Measurements from ENCODE around the gene PRSS16. TPM values are rescaled to one million over a fixed set of nuclear protein-coding genes. Genes with fewer than 3 reads are reported as not detected.
"Not testable (repeated sequence)": the region's sequence is repeated elsewhere in the genome, so short reads cannot be mapped to it uniquely, and the experiment has no call there.

PRSS16 gene
- total RNA-seq, 1 donor from 2014 or later = not detected

DNA sequence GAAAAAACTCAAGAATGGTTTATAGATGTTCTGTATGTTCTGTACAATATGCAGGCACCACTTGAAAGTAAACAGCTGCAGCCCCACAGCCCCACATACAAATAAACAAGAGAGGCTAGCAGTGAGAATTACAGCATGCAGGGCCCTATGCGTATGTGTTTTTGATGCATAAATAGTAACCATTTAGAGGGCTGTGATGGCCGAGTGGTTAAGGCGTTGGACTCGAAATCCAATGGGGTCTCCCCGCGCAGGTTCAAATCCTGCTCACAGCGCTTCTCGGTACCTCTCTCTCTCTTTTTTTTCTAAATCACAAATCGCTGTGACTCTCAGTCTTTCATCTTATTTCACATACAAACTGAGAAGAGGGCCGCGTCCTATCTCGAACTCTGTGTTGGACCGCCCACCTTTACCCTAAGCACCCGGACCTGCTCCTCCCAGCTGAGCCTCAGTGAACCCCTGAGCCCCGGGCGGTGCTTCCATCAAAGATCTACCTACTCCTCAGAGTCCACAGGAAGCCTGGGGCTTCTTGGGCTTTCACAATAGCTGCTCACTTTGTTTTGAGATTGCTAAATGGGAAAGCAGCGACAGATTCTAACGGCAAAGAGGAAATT is 37.7 kb upstream of the PRSS16 start:
- Mint-ChIP-seq H3K4me3 (ENCODE audit: unreplicated experiment) (no peak overlapping the region), H3K9me3 (ENCODE audit: unreplicated experiment) (no peaks in the 10 kb centered on the region), H3K27ac (ENCODE audit: unreplicated experiment) (no peak overlapping the region), H3K4me1 (ENCODE audit: unreplicated experiment) (peaks cover 11% of the 10 kb centered on the region), H3K27me3 (ENCODE audit: unreplicated experiment) (peaks cover 24% of the 10 kb centered on the region), H3K36me3 (ENCODE audit: unreplicated experiment) (no peaks in the 10 kb centered on the region)
- TF ChIP-seq, protein P1, sequence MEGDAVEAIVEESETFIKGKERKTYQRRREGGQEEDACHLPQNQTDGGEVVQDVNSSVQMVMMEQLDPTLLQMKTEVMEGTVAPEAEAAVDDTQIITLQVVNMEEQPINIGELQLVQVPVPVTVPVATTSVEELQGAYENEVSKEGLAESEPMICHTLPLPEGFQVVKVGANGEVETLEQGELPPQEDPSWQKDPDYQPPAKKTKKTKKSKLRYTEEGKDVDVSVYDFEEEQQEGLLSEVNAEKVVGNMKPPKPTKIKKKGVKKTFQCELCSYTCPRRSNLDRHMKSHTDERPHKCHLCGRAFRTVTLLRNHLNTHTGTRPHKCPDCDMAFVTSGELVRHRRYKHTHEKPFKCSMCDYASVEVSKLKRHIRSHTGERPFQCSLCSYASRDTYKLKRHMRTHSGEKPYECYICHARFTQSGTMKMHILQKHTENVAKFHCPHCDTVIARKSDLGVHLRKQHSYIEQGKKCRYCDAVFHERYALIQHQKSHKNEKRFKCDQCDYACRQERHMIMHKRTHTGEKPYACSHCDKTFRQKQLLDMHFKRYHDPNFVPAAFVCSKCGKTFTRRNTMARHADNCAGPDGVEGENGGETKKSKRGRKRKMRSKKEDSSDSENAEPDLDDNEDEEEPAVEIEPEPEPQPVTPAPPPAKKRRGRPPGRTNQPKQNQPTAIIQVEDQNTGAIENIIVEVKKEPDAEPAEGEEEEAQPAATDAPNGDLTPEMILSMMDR (IDR thresholded peaks at IDR 0.05) = no peak
- no peak for DNase-seq (ENCODE audit: extremely low spot score, unreplicated experiment)

DNA sequence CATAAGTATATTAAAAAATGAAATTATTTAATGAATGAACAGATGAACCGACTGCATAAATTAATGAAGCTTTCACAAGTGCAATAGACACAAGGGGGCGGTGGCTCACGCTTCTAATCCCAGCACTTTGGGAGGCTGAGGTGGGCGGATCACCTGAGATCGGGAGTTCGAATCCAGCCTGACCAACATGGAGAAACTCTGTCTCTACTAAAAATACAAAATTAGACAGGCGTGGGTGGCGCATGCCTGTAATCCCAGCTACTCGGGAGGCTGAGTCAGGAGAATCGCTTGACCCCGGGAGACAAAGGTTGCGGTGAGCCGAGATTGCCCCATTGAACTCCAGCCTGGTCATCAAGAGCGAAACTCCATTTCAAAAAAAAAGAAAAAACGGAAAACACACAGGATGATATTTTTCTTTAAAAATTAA is 34.4 kb upstream of the PRSS16 start:
- not testable (repeated sequence) for H3K27me3 Mint-ChIP-seq (ENCODE audit: unreplicated experiment); H3K27ac Mint-ChIP-seq (ENCODE audit: unreplicated experiment); H3K36me3 Mint-ChIP-seq (ENCODE audit: unreplicated experiment); H3K4me3 Mint-ChIP-seq (ENCODE audit: unreplicated experiment); DNase-seq (ENCODE audit: extremely low spot score, unreplicated experiment); H3K9me3 Mint-ChIP-seq (ENCODE audit: unreplicated experiment)
- H3K4me1 Mint-ChIP-seq (ENCODE audit: unreplicated experiment) = peaks cover 12% of the 10 kb centered on the region

DNA sequence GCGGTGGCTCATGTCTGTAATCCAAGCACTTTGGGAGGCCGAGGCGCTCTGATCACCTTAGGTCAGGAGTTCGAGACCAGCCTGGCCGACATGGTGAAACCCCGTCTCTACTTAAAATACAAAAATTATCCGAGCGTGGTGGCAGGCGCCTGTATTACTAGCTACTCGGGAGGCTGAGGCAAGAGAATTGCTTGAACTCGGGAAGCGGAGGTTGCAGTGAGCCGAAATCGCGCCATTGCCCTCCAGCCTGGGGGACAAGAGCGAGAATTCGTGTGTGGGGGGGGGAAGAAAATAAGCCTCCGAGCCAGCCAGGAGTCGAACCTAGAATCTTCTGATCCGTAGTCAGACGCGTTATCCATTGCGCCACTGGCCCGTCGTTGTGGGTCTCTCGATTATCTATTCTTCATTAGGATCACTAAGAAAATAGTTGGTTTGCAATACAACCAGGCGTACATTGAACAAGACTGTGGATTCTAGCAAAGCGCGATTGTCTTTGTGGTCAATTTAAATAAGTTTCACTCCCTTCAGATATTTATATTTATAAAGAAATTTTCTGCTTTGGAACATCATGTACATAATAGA is 33.9 kb upstream of the PRSS16 start:
- Mint-ChIP-seq H3K27me3 (ENCODE audit: unreplicated experiment) (peaks cover 4% of the 10 kb centered on the region), H3K4me3 (ENCODE audit: unreplicated experiment) (peak overlapping the region; percentile 76), H3K4me1 (ENCODE audit: unreplicated experiment) (peaks cover 12% of the 10 kb centered on the region), H3K9me3 (ENCODE audit: unreplicated experiment) (no peaks in the 10 kb centered on the region), H3K27ac (ENCODE audit: unreplicated experiment) (no peak overlapping the region), H3K36me3 (ENCODE audit: unreplicated experiment) (no peaks in the 10 kb centered on the region)
- TF ChIP-seq, protein P1 (IDR thresholded peaks at IDR 0.05) = no peak
- no peak for DNase-seq (ENCODE audit: extremely low spot score, unreplicated experiment)

DNA sequence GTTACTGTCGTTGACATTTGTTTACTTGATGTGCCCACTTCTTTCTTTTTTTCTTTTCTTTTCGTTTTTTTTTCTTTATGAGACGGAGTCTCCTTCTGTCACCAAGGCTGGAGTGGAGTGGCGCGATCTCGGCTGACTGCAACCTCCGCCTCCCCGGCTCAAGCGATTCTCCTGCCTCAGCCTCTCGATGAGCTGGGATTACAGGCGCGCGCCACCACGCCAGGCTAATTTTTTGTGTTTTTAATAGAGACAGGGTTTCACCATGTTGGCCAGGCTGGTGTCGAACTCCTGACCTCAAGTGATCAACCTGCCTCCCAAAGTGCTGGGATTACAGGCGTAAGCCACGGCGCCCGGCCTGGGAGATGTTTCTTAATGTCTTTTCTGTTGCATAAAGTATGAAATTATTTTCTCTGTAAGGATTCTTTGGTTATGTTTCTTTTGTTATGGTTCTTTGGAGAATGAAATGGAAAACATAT is 33.3 kb upstream of the PRSS16 start:
- H3K36me3 Mint-ChIP-seq (ENCODE audit: unreplicated experiment) = no peaks in the 10 kb centered on the region
- peaks cover 4% of the 10 kb centered on the region for H3K27me3 Mint-ChIP-seq (ENCODE audit: unreplicated experiment)
- peak overlapping the region; percentile 76 for H3K4me3 Mint-ChIP-seq (ENCODE audit: unreplicated experiment)
- TF ChIP-seq, protein P1 (IDR thresholded peaks at IDR 0.05) = no peak
- H3K4me1 Mint-ChIP-seq (ENCODE audit: unreplicated experiment) = peaks cover 12% of the 10 kb centered on the region
- H3K27ac Mint-ChIP-seq (ENCODE audit: unreplicated experiment) = no peak overlapping the region
- no peak for DNase-seq (ENCODE audit: extremely low spot score, unreplicated experiment)
- no peaks in the 10 kb centered on the region for H3K9me3 Mint-ChIP-seq (ENCODE audit: unreplicated experiment)

DNA sequence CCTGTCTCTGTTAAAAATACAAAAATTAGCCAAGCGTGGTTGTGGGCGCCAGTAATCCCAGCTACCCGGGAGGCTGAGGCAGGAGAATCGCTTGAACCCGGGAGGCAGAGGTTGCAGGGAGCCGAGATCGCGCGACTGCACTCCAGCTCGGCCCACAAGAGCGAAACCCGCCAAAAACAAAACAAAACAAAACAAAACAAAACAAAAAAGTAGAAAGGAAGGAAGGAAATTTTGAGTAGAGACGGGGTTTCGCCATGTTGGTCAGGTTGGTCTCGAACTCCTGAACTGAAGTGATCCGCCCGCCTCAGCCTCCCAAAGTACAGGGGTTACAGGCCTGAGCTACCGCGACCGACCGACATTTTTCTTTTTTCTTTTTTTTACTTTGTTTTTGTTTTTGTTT is 30.6 kb upstream of the PRSS16 start:
- Mint-ChIP-seq H3K4me1 (ENCODE audit: unreplicated experiment) (peaks cover 12% of the 10 kb centered on the region), H3K4me3 (ENCODE audit: unreplicated experiment) (no peak overlapping the region), H3K9me3 (ENCODE audit: unreplicated experiment) (no peaks in the 10 kb centered on the region), H3K27me3 (ENCODE audit: unreplicated experiment) (peaks cover 13% of the 10 kb centered on the region), H3K27ac (ENCODE audit: unreplicated experiment) (no peak overlapping the region), H3K36me3 (ENCODE audit: unreplicated experiment) (no peaks in the 10 kb centered on the region)
- DNase-seq (ENCODE audit: extremely low spot score, unreplicated experiment) = no peak
- TF ChIP-seq, protein P1 (IDR thresholded peaks at IDR 0.05) = no peak

DNA sequence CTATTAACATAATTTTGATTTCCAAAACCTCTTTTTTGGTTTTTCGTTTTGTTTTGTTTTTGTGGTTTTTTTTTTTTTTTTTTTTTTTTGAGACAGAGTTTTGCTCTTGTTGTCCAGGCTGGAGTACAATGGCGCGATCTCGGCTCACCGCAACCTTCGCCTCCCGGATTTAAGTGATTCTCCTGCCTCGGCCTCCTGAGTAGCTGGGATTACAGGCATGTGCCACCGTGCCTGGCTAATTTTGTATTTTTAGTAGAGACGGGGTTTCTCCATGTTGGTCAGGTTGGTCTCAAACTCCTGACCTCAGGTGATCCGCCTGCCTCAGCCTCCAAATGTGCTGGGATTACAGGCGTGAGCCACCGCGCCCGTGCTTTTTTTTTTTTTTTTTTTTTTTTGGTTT is 24.5 kb upstream of the PRSS16 start:
- H3K27me3 Mint-ChIP-seq (ENCODE audit: unreplicated experiment) = peaks cover 28% of the 10 kb centered on the region
- H3K4me1 Mint-ChIP-seq (ENCODE audit: unreplicated experiment); DNase-seq (ENCODE audit: extremely low spot score, unreplicated experiment); H3K36me3 Mint-ChIP-seq (ENCODE audit: unreplicated experiment); H3K9me3 Mint-ChIP-seq (ENCODE audit: unreplicated experiment); H3K4me3 Mint-ChIP-seq (ENCODE audit: unreplicated experiment); H3K27ac Mint-ChIP-seq (ENCODE audit: unreplicated experiment): not testable (repeated sequence)

Measured in osteocyte (in vitro differentiated cells).